ENCODE data around the gene LTA. TPM values are rescaled to one million over a fixed set of nuclear protein-coding genes. Genes with fewer than 3 reads are reported as not detected.
A peak's percentile ranks its signal among the peaks of the same experiment; 100 is the strongest.

LTA gene
- total and polyA plus RNA-seq, 10 donors, result 2.4 to 14.4 (median 5.7) TPM

DNA sequence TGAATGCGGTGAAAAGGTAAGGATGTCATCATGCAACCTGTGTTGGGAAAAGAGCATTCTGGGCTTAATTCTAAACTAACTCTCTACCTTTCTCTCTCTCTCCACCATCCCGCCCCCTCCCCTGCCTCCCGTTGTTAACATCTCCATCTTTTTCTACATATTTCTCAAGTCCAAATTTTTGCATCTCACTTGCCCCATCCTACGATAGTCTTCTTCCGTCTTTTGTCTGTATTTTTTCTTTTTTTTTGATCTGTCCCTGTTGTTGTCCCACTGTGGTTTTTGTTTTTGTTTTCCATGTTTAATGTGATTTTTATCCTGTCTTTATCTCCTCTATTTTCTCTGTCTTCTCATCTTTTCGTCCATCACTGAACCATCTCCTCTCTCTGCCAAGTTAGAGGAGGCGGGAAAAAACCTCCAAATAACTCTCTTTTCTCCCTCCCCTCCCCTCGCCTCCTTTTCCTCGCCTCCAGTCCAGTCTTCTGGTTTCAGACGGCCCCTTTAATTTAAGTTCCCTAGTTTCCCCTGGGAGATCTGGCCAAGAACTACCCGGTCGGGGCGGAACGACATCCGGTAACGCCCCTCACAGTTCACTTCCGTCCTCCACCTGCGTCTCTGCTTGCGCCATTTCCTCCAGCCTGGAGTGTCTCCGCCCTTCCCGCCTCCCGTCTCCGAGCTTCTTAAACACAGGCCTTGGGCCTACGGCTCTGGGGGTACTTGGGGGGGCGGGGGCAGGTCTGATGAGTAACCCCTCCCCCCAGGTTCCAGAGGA lies 24.9 kb upstream of the LTA start, which contains the start of gene NFKBIL1:
Gene NFKBIL1 (plus strand): TSS at position 651 of the 769 bp plus-strand sequence. CDS start 87 bp downstream, at position 738.
- WGBS, 5 donors, result 0 to 1% (median 1%) methylated on average over 25 of the region's 25 CpGs
- intact Hi-C loops (cut with DNase I; ENCODE audit: low total_unique reads), result loop anchor here (2.0 kb wide), 1 partner anchor 52 kb away; no protein-coding TSS in a partner anchor
- Histone ChIP-seq H3K4me1 (peaks cover 23 to 76% (median 62%) of the 10 kb centered on the region in 6 donors), H3K9me3 (no peaks in the 10 kb centered on the region), H3K36me3 (peaks cover 0 to 25% (median 5%) of the 10 kb centered on the region in 6 donors), H3K4me3 (peak within 1 kb of the TSS; percentile 34 to 73 (median 40)), H3K27ac (peak within 1 kb of the TSS; percentile 69 to 92 (median 87)), H3K27me3 (replicated peaks in 1 of 7) (no peaks in the 10 kb centered on the region)
- peak; percentile 97 for DNase-seq
- TF ChIP-seq, protein P1, sequence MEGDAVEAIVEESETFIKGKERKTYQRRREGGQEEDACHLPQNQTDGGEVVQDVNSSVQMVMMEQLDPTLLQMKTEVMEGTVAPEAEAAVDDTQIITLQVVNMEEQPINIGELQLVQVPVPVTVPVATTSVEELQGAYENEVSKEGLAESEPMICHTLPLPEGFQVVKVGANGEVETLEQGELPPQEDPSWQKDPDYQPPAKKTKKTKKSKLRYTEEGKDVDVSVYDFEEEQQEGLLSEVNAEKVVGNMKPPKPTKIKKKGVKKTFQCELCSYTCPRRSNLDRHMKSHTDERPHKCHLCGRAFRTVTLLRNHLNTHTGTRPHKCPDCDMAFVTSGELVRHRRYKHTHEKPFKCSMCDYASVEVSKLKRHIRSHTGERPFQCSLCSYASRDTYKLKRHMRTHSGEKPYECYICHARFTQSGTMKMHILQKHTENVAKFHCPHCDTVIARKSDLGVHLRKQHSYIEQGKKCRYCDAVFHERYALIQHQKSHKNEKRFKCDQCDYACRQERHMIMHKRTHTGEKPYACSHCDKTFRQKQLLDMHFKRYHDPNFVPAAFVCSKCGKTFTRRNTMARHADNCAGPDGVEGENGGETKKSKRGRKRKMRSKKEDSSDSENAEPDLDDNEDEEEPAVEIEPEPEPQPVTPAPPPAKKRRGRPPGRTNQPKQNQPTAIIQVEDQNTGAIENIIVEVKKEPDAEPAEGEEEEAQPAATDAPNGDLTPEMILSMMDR (IDR thresholded peaks at IDR 0.05 in 8 of 11, conservative IDR thresholded peaks at IDR 0.05 in 3 of 11), result peak in 2 of 11 experiments; percentile 7 to 11
- no peak for TF ChIP-seq POLR2A (IDR thresholded peaks at IDR 0.05)
- TF ChIP-seq POLR2AphosphoS5 (IDR thresholded peaks at IDR 0.05), result peak; percentile 85 to 95 (median 91)

DNA sequence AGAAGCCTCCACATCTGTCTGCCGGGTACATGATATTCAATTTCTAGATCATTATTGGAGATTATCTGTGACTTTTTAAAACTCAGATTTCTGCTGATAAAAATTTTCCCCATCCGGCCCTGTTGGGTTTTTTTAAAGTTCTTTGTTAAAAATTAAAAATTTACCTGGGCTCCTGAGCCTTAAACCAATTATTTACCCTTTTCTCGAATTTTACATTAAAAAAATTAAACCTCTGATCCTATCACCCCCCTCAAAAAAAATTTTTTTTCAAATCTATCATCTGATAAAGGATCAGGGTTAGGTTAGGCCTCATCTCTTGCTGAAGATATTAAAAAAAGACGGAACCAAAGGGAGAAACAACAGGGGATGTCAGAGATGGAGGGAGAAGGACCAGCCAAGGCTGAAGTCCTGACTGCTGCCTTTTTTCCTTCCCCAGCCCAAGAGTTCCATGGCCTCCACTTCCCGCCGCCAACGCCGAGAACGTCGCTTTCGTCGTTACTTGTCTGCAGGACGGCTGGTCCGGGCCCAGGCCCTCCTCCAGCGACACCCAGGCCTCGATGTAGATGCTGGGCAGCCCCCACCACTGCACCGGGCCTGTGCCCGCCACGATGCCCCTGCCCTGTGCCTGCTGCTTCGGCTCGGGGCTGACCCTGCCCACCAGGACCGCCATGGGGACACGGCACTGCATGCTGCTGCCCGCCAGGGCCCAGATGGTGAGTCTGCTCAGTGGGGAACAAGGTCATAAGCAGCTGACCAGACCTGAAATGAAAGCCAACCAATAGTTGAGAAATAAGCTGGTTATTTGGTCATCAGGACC lies 24.2 kb upstream of the LTA start:
- H3K36me3 ChIP-seq, result peaks cover 0 to 29% (median 5%) of the 10 kb centered on the region in 6 donors
- H3K4me1 ChIP-seq, result peaks cover 18 to 78% (median 61%) of the 10 kb centered on the region in 6 donors
- intact Hi-C loops (cut with DNase I; ENCODE audit: low total_unique reads), result loop anchor here (2.0 kb wide), 1 partner anchor 51 kb away; no protein-coding TSS in a partner anchor
- TF ChIP-seq POLR2AphosphoS5 (IDR thresholded peaks at IDR 0.05) (peak in 2 of 3 donors; percentile 13 to 23), POLR2A (IDR thresholded peaks at IDR 0.05) (no peak)
- TF ChIP-seq, protein P1 (IDR thresholded peaks at IDR 0.05 in 8 of 11, conservative IDR thresholded peaks at IDR 0.05 in 3 of 11), result no peak
- peak overlapping the region; percentile 69 to 92 (median 87) for H3K27ac ChIP-seq
- H3K27me3 ChIP-seq (replicated peaks in 1 of 7), result no peaks in the 10 kb centered on the region
- peak overlapping the region; percentile 34 to 73 (median 40) for H3K4me3 ChIP-seq
- WGBS, 5 donors, result 72 to 81% (median 73%) methylated on average over 24 of the region's 24 CpGs
- H3K9me3 ChIP-seq, result no peaks in the 10 kb centered on the region
- DNase-seq, result peak; percentile 87

DNA sequence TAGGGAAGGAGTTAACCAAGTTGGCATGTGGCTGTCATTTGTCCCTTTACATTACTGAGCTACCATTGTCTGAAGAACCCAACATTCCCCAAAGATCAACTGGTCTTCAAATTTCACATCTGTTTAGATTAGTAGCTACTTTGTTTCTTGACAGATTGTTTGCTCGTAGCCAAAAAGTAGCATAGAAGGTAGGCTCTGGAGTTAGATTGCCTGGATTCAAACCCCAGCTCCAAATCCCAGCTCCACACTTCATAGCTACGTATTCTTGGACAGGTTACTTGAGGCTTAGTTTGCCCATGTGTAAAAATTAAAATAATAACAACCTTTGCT lies 23.6 kb upstream of the LTA start:
- WGBS, 5 donors, result 89 to 95% (median 93%) methylated on average over 2 of the region's 2 CpGs
- no peak for DNase-seq
- Histone ChIP-seq H3K36me3 (peaks cover 0 to 34% (median 5%) of the 10 kb centered on the region in 6 donors), H3K4me3 (peak overlapping the region in 3 of 8 donors; percentile 48 to 73 (median 51)), H3K4me1 (peaks cover 17 to 78% (median 60%) of the 10 kb centered on the region in 6 donors), H3K27ac (peak overlapping the region; percentile 69 to 92 (median 87)), H3K27me3 (replicated peaks in 1 of 7) (no peaks in the 10 kb centered on the region), H3K9me3 (no peaks in the 10 kb centered on the region)
- TF ChIP-seq POLR2AphosphoS5 (IDR thresholded peaks at IDR 0.05), result no peak
- no peak for TF ChIP-seq POLR2A (IDR thresholded peaks at IDR 0.05)
- TF ChIP-seq, protein P1 (IDR thresholded peaks at IDR 0.05 in 8 of 11, conservative IDR thresholded peaks at IDR 0.05 in 3 of 11), result no peak
- intact Hi-C loops (cut with DNase I; ENCODE audit: low total_unique reads), result no loop called here

Data from spleen (tissue), 11 donors.